ENCODE data around the gene MMP2. TPM values are rescaled to one million over a fixed set of nuclear protein-coding genes. Genes with fewer than 3 reads are reported as not detected.

Gene MMP2
- total and polyA plus RNA-seq, 2 of the 8 experiments (the other 6 are each of a cell fraction or from before 2014, with no cell fraction given), result 33.6 to 58.2 TPM

GRCh38 chr16:55481023-55481422, 2.0 kb downstream of the MMP2 start:
- Histone ChIP-seq H3K27me3 (replicated peaks in 1 of 4; ENCODE audit: control insufficient read depth in 3 of 4, extremely low read depth in 1 of 4, insufficient read depth in 3 of 4, low read length in 3 of 4) (peaks cover 7 to 43% (median 30%) of the 10 kb centered on the region in 4 experiments), H3K23me2 (ENCODE audit: low read depth, low read length) (peaks cover 15% of the 10 kb centered on the region), H4K91ac (replicated peaks; ENCODE audit: insufficient read length, low read length) (no peak overlapping the region), H3K27ac (ENCODE audit: low read depth, low read length) (no peak overlapping the region), H2AFZ (ENCODE audit: low read length) (no peak overlapping the region), H4K20me1 (replicated peaks in 1 of 2; ENCODE audit: control insufficient read depth in 1 of 2, insufficient read depth in 2 of 2, low read length in 2 of 2) (peaks cover 0 to 6% of the 10 kb centered on the region in 2 experiments), H4K5ac (ENCODE audit: insufficient read length, low read depth, low read length) (no peak overlapping the region), H3K4me1 (replicated peaks in 1 of 4; ENCODE audit: control insufficient read depth in 3 of 4, insufficient read depth in 4 of 4, low read length in 3 of 4) (peaks cover 3 to 16% (median 7%) of the 10 kb centered on the region in 4 experiments), H3K36me3 (ENCODE audit: control insufficient read depth in 2 of 4, insufficient read depth in 4 of 4, low read length in 3 of 4) (no peaks in the 10 kb centered on the region; a peak in 2 of 8 replicates), H3K18ac (ENCODE audit: extremely low read depth, low read length) (no peak overlapping the region), H3K4me2 (ENCODE audit: insufficient read depth in 1 of 2, low read depth in 2 of 2, low read length in 2 of 2) (peak overlapping the region in 1 of 2 experiments; percentile 91; a peak in 3 of 4 replicates), H2BK20ac (ENCODE audit: low read length) (no peak overlapping the region), H2BK5ac (ENCODE audit: low read depth, low read length) (no peak overlapping the region), H3K79me2 (ENCODE audit: control insufficient read depth in 1 of 2, insufficient read depth in 2 of 2, low read length in 2 of 2) (no peaks in the 10 kb centered on the region), H2BK12ac (ENCODE audit: low read depth, low read length) (no peak overlapping the region), H3K9ac (replicated peaks in 1 of 4; ENCODE audit: extremely low read depth in 1 of 4, low read depth in 3 of 4, low read length in 3 of 4) (no peak overlapping the region), H3K79me1 (ENCODE audit: low read depth, low read length) (no peaks in the 10 kb centered on the region; the same call in 1 of the 2 replicates), H3K14ac (ENCODE audit: insufficient read length) (no peak overlapping the region), H3K56ac (replicated peaks; ENCODE audit: insufficient read length, low read depth, low read length) (no peak overlapping the region), H3K23ac (ENCODE audit: insufficient read length) (no peak overlapping the region), H3K4ac (replicated peaks; ENCODE audit: insufficient read length, low read depth, low read length) (no peak overlapping the region), H4K8ac (ENCODE audit: extremely low read depth, insufficient read depth, low read length) (no peak overlapping the region), H3K9me3 (ENCODE audit: insufficient read depth in 2 of 2, low read depth in 1 of 2, low read length in 1 of 2) (no peaks in the 10 kb centered on the region), H2BK120ac (replicated peaks; ENCODE audit: low read depth, low read length) (no peak overlapping the region), H3K4me3 (ENCODE audit: extremely low read depth in 1 of 4, insufficient read depth in 2 of 4, low read depth in 3 of 4, low read length in 4 of 4) (peak overlapping the region in 1 of 4 experiments; percentile 75; a peak in 2 of 8 replicates), H2BK15ac (ENCODE audit: low read length) (no peak overlapping the region), H2AK5ac (ENCODE audit: low read depth, low read length) (no peak overlapping the region)
- ChIA-PET POLR2A (ENCODE audit: partially characterized antibody) (no interaction called here), CTCF (ENCODE audit: partially characterized antibody) (interaction anchor here (0.7 to 3.0 kb wide), 5 partner anchors 9 to 21 kb away, joined by 3 to 14 read pairs (median 13); no protein-coding TSS in a partner anchor)
- WGBS, 2 experiments (ENCODE audit: extremely low coverage in 1 of 2, insufficient coverage in 1 of 2, insufficient read length in 1 of 2, insufficient replicate concordance in 2 of 2, low coverage in 1 of 2, low lambda C conversion rate in 2 of 2, missing lambda C conversion rate in 1 of 2), result 81% methylated on average over 4 of the region's 4 CpGs; no CpG with 5 or more reads in 1 of the 2 experiments
- TF ChIP-seq BCL11A (IDR thresholded peaks at IDR 0.05; ENCODE audit: low read depth in 2 of 2, low read length in 2 of 2), result no peak
- no peak for TF ChIP-seq NANOG (IDR thresholded peaks at IDR 0.05; ENCODE audit: insufficient read depth, low read depth, low read length, poor library complexity, severe bottlenecking)
- TF ChIP-seq HDAC6 (IDR thresholded peaks at IDR 0.05; ENCODE audit: low read depth, low read length), result no peak
- TF ChIP-seq RAD21 (IDR thresholded peaks at IDR 0.05 in 1 of 2, conservative IDR thresholded peaks at IDR 0.05 in 1 of 2; ENCODE audit: low read depth in 2 of 2, low read length in 2 of 2), result no peak
- no peak for DNase-seq (ENCODE audit: low read depth in 1 of 2, low spot score in 2 of 2)
- no peak for FAIRE-seq
